ENCODE measurements around the gene FBXO33. TPM values are rescaled to one million over a fixed set of nuclear protein-coding genes. Genes with fewer than 3 reads are reported as not detected.

Gene FBXO33
- total RNA-seq, 4 donors from 2014 or later = 9.1 to 21.9 (median 12.8) TPM

- no peak for DNase-seq (ENCODE audit: extremely low spot score)
- no peaks in the 10 kb centered on the region for H3K9me3 ChIP-seq
- TF ChIP-seq POLR2A (IDR thresholded peaks at IDR 0.05; ENCODE audit: low read depth) = no peak
- no peak for TF ChIP-seq CTCF (IDR thresholded peaks at IDR 0.05)
- no peak for TF ChIP-seq EP300 (IDR thresholded peaks at IDR 0.05)
- no peak overlapping the region for H3K4me3 ChIP-seq
- H3K36me3 ChIP-seq = no peaks in the 10 kb centered on the region
- no peak overlapping the region for H3K27ac ChIP-seq (replicated peaks in 1 of 4)
- H3K27me3 ChIP-seq = no peaks in the 10 kb centered on the region
- intact Hi-C loops (cut with DNase I) = loop anchor here (5.0 kb wide), 1 partner anchor 159 kb away; no protein-coding TSS in a partner anchor
- peaks cover 42 to 66% (median 59%) of the 10 kb centered on the region in 4 donors for H3K4me1 ChIP-seq
- 90% methylated on average over 3 of the region's 3 CpGs for WGBS
Measured at GRCh38 chr14:39425947-39426346, 6.3 kb downstream of the FBXO33 start.

- Histone ChIP-seq H3K4me1 (peaks cover 26 to 45% (median 41%) of the 10 kb centered on the region in 4 donors), H3K27me3 (no peaks in the 10 kb centered on the region), H3K4me3 (no peak overlapping the region), H3K27ac (replicated peaks in 1 of 4) (no peak overlapping the region), H3K9me3 (no peaks in the 10 kb centered on the region), H3K36me3 (no peaks in the 10 kb centered on the region)
- WGBS = 81% methylated on average over 3 of the region's 3 CpGs
- TF ChIP-seq CTCF (IDR thresholded peaks at IDR 0.05) (no peak), EP300 (IDR thresholded peaks at IDR 0.05) (no peak), POLR2AphosphoS5 (IDR thresholded peaks at IDR 0.05) (no peak), POLR2A (IDR thresholded peaks at IDR 0.05; ENCODE audit: low read depth) (no peak)
- intact Hi-C loops (cut with DNase I) = no loop called here
- DNase-seq (ENCODE audit: extremely low spot score) = no peak
Measured at GRCh38 chr14:39423793-39424192, 8.4 kb downstream of the FBXO33 start.

- no peak for TF ChIP-seq CTCF (IDR thresholded peaks at IDR 0.05)
- no peak overlapping the region for H3K4me3 ChIP-seq
- no peaks in the 10 kb centered on the region for H3K9me3 ChIP-seq
- intact Hi-C loops (cut with DNase I) = no loop called here
- H3K27me3 ChIP-seq = no peaks in the 10 kb centered on the region
- no peak overlapping the region for H3K27ac ChIP-seq (replicated peaks in 1 of 4)
- no peak for DNase-seq (ENCODE audit: extremely low spot score)
- H3K36me3 ChIP-seq = no peaks in the 10 kb centered on the region
- H3K4me1 ChIP-seq = peaks cover 23 to 30% (median 27%) of the 10 kb centered on the region in 4 donors
Measured at GRCh38 chr14:39422243-39422642, 10.0 kb downstream of the FBXO33 start.

- peaks cover 9 to 18% (median 14%) of the 10 kb centered on the region in 4 donors for H3K4me1 ChIP-seq
- H3K27ac ChIP-seq (replicated peaks in 1 of 4) = no peak overlapping the region
- WGBS = 100% methylated on average over 1 of the region's 1 CpG
- no peak for DNase-seq (ENCODE audit: extremely low spot score)
- H3K27me3 ChIP-seq = no peaks in the 10 kb centered on the region
- intact Hi-C loops (cut with DNase I) = no loop called here
- peaks cover 0 to 11% (median 5%) of the 10 kb centered on the region in 4 donors for H3K9me3 ChIP-seq
- no peaks in the 10 kb centered on the region for H3K36me3 ChIP-seq
- TF ChIP-seq POLR2AphosphoS5 (IDR thresholded peaks at IDR 0.05) = no peak
- TF ChIP-seq EP300 (IDR thresholded peaks at IDR 0.05) = no peak
- TF ChIP-seq POLR2A (IDR thresholded peaks at IDR 0.05; ENCODE audit: low read depth) = no peak
- TF ChIP-seq CTCF (IDR thresholded peaks at IDR 0.05) = no peak
- no peak overlapping the region for H3K4me3 ChIP-seq
Measured at GRCh38 chr14:39419272-39419671, 13.0 kb downstream of the FBXO33 start.

- DNase-seq (ENCODE audit: extremely low spot score) = no peak
- TF ChIP-seq POLR2A (IDR thresholded peaks at IDR 0.05; ENCODE audit: low read depth) (no peak), CTCF (IDR thresholded peaks at IDR 0.05) (no peak), EP300 (IDR thresholded peaks at IDR 0.05) (no peak)
- Histone ChIP-seq H3K4me1 (peaks cover 3 to 8% (median 3%) of the 10 kb centered on the region in 4 donors), H3K36me3 (no peaks in the 10 kb centered on the region), H3K4me3 (no peak overlapping the region), H3K27ac (replicated peaks in 1 of 4) (no peak overlapping the region), H3K9me3 (peaks cover 0 to 11% (median 5%) of the 10 kb centered on the region in 4 donors), H3K27me3 (no peaks in the 10 kb centered on the region)
- intact Hi-C loops (cut with DNase I) = no loop called here
- WGBS = 97% methylated on average over 2 of the region's 2 CpGs
Measured at GRCh38 chr14:39417014-39417413, 15.2 kb downstream of the FBXO33 start.
